SKM-1 treated with dmso at 0.1 percent for 144 hours (cell line): ENCODE results near the gene LTA4H.
A peak's percentile ranks its signal among the peaks of the same experiment; 100 is the strongest.

ENCODE experiments used
- DNase-seq: peaks from one replicate; lab custom pipeline; 2025; ENCODE audit not compliant: unreplicated experiment; lab: John Stamatoyannopoulos, UW

LTA4H gene

DNA sequence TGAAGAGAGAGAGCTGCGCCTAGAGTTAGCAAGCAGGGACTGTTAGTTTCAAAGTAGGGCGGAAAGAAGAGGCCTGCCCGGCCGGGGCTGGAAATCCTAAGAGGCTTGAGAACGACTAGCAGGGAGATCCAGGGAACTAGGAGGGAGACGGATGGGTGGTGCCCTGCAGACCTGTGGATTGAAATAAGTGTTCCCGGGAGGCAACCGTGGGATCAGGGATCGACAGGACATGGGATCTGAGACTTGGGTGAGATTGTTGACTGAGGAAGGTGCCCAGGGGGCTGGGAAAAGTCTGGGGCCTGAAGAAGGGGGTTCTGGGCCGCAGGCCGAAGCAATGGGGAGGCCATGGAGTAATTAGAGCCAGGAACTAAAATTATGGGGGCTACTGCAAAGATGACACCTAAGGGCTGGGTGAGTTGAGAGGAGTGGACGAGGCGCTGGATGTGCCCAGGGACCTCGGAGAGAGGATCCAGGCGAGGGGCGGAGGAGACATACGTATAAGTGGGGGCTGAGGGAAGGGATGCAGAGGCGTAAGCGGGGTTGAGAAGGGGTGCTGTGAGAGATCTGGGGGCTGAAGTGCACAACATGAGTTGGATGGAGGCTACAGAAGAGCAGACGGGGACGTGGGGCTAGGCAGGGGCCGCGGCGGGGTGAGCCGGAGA is 635 bp downstream of the LTA4H start:
- no peak for DNase-seq

DNA sequence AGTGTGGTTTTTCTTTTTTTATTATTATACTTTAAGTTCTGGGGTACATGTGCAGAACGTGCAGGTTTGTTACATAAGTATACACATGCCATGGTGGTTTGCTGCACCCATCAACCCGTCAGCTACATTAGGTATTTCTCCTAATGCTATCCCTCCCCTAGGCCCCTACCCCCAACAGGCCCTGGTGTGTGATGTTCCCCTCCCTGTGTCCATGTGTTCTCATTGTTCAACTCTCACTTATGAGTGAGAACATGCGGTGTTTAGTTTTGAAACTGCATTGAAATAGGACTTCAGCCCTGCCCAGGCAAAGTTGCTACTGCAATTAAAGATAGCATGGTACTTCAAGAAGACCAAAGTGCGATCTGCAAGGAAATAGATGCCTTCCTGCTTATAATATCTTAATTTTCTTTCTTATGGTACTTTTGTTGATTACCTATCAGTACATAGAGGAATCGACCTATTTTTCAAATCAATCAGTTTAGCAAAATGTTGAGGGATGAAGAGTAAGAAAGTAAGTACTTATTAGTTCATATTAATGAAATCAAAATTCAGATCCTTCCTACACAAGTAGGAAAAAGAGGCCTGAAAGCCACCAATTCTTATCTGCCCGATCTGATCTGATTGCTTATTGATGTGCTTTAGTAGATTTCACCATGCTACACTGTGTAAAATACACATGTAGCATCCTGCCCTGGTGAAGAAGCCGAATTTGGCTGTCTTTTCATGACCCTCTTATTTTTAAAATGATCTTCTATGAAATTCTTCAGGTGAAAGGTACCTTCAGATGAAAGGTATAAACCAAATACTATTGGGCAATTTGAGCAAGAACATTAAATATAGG is 1.6 kb downstream of the LTA4H start:
- no peak for DNase-seq

DNA sequence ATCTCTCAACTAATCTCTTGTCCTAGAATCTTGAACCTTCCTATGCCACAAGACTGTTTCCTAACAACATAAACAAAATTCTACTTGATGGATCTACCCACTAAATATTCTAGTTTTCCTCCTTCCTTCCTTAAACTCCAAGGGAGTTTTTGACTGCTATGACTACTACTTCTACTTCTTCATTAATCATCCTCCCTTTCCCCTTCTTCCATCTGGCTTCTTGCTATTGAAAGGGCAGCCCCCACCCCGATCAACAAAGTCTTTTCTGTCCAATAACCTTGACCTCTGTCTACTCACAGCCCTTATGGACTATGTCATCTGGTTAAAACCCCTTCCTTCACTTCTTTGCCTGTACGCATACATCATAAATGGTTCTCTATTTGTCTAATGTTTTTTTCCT is 5.6 kb downstream of the LTA4H start:
- DNase-seq = no peak

DNA sequence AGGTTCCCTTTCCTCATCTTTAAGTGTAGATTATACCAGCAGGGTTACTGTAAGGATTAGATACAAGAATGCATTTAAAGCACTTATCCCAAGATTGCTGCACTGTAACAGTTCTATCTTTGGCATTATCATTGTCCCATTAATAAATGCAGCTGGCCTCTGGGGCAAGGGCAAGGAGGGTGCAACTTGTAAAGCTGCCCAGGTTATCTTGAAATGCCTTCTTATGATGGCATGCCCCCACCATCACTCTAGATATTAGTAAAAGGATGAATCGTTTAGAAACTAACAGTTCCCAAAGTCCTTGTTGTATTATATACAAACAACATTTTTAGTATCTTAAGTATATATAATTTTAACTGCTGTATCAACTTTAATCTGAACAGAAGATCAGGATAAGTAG is 6.8 kb downstream of the LTA4H start:
- no peak for DNase-seq

DNA sequence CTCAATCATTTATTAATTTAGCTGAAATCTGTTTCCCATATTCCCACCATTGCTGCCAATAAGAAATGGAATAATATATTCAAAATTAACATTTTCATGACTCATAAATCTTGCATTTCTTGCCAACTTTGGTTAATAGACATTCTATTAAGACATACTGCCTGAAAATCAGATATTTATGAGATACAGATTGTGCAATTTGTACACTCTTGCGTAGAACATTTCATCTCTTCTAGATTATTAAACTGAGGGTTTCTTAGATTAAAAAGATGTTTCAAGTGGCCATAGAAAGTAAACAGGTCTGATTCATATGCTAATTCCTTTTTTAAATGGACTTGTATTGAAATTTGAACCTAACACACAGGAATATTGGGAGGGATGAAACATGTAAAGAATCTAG is 9.1 kb downstream of the LTA4H start:
- no peak for DNase-seq

DNA sequence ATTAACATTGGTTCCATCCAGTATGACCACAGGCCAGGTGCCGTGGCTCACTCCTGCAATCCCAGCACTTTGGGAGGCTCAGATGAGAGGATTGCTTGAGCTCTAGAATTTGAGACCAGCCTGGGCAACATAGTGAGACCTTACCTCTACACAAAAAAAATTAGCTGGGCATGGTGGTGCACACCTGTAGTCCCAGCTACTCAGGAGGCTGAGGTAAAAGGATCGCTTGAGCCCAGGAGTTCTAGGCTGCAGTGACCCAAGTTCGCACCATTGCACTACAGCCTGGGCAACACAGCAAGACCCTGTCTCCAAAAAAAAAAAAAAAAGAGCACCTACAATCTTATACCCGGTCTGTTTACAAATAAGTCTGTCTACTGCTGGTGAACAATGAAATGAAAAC is 9.9 kb downstream of the LTA4H start:
- no peak for DNase-seq

DNA sequence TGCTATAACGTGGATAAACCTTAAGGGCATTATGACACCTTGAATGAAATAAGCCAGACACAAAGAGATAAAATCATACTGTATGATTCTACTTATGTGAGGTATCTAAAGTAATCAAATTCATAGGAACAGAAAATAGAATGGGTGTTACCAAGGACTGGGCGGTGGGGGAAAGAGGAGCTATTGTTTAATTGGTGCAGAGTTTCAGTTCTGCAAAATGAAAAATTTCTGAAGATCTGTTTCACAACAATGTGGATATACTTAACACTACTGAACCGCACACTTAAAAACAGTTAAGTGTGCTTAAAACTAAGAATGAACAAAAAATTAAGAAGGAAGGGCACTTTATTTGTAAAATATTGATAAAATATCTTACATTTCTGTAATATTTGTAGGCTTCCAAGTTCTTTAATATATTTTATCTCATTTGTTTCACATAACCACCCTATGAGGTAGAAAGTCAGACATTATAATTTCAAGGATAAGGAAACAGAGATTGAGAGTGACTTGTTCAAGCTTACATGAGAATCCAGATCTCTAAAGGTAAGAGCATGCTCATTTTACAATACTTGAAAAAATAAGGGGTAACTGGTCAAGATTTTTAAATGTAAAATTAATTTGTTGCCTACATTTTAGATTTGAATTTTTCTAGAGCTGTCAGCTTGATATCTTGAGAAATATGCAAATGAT is 14.9 kb downstream of the LTA4H start:
- DNase-seq = peak; percentile 19

DNA sequence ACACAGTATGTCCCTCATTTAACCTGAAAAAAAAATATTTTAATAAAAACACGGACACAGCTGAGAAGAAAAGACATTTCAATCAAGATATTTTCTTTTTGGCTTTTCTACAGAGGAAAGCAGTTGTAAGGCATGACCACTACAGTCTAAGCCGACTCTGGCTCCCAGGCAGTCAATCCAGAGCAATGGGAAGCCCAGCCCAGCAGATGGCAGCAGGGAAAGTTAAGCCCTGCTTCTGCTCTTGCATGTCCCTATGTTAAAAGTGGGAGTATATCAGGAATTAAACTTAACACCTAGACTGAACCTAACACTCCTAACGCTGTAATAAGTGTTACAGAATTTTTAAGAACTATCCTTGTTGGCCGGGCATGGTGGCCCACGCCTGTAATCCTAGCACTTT is 19.7 kb downstream of the LTA4H start:
- no peak for DNase-seq

DNA sequence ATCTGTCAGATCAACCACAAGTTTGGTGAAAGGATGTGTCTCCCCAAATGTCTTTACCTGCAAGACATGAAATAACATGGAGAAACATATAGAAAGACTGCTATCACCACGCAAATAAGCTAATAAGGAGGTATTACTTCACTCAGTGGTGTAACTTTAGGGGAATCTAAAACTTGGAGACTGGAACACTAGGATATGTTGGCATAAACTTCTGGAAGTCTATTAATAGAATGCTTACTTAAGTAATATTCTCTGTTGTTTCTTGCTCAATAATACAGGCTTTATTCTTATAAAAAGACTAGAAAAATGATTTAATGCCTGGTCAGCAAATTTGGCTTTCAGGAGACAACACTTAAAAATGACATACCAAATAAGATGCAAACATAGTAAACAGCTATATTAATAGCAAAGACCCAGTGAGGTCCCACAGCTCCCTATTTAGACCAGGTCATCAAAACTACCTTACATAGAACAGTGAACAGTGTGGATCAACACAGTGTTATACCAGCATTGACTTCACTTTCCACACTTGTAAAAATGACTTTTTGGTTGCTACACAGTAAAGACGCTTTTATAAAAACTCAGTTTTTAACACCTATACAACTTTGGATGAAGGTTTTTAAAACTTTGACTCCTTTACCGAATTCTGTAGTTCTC is 20.3 kb downstream of the LTA4H start:
- DNase-seq = no peak

DNA sequence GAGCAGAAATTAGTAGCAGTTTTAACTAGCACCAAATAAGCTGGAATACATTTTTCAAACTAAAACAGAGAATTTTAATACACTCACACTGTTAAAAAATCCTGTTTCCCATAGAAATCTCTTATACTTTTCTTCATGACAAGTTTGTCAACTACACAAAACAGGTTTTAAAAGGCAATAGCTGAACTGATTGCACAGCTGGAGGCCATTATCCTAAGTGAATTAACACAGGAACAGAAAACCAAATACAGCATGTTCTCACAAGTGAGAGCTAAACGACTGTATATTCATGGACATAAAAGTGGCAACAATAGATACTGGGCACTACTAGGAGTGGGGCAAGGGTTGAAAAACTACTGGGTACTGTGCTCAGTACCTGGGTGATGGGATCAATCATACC is 27.7 kb downstream of the LTA4H start:
- no peak for DNase-seq

DNA sequence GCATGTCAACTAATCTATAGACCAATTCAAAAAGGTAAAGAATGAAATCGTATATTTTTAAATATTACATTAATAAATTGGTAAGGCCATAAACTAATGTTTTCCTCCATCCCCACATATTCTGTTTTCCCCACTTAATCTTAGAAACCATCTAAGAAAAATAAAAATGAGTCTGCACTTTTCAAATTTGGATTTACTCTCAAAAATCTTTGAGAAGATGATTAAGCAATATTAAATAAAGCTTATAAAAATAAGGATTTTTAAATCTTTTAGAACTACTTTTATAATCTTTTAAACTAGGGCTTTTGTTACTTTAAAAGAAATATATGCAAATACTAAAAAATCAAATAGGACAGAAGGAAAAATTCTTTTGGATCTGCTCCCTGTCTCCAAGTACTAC is 28.7 kb downstream of the LTA4H start:
- DNase-seq = no peak

DNA sequence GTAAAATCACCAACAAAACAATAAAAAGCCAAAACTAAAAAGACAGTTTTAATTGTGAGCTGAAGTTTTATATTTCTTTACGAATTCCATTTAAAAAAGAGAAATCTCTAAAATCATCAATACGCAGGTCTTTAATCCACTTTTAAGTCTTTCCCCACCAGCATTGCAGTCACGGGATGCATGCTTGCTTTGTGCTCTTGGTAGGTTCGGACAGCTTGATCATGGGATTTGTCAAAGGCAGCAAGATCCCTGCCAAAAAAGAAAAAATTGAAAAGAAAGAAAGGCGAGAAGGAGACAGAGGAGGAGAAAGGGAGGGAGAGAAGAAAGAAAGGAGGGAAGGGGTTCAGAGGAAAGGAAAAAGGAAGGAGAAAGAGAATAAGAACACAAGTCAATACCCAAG is 34.5 kb downstream of the LTA4H start:
- no peak for DNase-seq

DNA sequence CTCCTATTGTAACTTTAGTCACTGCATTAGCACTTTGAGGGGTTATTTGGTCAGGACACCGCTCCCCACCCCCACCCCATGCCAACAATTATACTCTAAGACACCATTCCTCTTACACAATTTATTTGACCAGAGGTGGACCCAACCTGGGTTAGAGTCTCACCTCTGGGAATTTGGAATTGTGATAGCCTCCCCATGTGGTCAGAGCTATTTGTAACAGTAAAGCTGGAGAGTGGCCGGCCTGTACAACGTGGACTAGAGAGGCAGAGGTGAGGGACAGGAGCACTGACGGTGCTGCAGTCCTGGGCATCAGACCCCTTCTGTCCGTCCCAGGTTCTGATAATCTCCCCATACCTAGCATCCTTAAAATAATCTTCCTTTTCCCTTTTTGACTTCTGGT is 35.9 kb downstream of the LTA4H start:
- no peak for DNase-seq

DNA sequence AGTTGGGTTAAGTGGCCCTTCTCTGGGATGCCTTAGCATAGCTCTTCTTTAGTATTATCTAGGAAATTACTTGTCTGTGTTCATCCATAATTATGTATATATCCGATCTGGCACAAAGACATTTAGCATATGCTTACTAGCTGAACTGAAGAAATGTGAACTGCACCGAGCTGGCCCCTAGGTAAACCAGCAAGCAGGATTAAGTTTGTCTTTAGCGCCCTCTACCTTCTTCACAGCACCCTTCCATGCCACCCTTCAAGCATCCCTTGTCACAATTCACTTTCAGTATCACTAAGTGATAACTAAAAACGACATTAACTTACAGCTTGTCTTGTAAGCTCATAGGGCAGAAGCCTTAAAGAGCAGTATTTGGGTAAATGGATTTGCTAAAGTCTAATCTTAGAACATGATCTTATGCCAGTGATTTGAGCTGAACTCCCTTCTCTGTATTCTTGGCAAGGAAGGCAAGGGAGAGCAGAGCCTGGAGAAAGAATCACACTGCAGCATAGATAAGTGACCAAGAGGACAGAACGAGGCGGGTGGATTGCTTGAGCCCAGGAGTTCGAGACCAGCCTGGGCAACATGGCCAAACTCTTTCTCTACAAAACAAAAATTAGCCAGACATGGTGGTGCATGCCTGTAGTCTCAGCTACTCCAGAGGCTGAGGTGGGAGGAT is 36.6 kb downstream of the LTA4H start:
- DNase-seq = peak; percentile 34

DNA sequence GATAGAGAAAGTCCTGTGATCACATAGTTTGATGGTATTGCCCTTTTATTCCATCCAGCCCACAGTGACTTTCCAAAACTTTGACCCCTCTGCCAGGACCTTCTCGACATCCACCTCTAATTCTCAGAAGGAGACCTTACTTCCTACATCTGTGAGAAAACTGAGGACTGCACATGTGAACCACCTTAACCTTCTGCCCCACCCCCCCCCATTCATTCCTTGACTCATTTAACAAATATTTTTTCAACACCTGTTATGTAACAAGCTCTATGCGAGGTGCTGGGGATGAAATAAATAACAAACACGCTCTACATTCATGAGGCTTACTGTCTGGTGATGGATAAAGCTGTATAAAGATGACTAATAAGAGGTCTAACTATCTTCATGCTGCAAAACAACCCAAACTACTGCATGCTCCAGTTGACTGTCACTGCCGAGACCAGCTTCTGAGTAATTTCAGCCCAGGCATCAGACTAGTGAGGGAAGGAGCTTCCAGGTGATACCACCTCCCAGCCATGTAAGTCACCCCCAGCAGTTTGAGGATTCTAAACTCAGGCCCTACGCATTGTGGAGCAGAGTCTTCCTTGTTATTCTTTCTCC is 37.4 kb downstream of the LTA4H start:
- DNase-seq = no peak

DNA sequence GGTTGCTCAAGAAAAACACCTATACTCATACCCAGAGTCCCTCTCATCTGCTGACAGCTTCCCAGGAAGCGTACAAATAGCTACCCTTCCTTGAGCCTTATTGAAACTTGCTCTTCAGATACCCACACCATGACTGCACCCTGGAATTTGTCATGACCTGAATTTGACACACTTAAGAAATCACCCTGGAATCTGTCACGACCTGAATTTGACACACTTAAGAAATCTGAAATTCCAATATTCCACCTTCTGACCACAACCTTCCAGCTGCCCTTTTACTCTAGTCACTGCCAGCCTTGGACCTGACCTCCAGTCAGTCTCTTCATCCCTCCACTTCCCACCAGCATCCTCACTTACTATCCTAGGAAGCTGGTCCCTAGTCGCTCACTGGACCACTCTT is 38.1 kb downstream of the LTA4H start:
- DNase-seq = no peak

DNA sequence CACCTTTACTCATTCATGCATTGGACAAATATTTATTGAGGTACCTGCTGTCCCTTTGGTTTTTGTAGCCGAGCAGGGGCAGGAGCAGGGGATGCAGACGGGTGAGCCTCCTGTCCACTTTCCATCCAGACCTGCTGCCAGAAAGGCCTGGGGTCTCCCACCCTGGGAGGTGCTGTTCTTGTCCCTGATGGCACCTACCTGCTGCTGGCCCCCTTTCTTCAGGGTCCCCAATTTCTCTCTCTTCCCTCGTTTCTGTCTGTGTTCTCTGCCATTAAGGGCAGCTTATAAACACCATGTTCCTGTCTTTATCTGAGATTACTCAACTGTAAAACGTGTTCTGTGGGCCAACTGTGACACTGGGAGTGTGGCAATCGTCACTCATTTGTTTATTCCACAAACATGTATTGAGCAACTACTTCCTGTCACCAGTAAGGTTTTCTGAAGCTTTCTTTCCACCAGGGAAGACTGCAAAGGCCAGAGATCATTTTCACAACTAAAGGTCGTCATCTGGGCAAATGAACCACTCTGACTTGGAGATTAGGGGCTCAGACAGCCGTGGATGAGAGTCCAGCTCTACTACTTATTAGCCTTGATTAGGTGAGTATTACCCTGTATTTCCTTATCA is 39.2 kb downstream of the LTA4H start, which contains the start of gene HAL:
HAL (minus strand) TSS at position 311 of the 625 bp plus-strand sequence. CDS start 434 bp downstream, outside the sequence.
- peak; percentile 57 for DNase-seq

DNA sequence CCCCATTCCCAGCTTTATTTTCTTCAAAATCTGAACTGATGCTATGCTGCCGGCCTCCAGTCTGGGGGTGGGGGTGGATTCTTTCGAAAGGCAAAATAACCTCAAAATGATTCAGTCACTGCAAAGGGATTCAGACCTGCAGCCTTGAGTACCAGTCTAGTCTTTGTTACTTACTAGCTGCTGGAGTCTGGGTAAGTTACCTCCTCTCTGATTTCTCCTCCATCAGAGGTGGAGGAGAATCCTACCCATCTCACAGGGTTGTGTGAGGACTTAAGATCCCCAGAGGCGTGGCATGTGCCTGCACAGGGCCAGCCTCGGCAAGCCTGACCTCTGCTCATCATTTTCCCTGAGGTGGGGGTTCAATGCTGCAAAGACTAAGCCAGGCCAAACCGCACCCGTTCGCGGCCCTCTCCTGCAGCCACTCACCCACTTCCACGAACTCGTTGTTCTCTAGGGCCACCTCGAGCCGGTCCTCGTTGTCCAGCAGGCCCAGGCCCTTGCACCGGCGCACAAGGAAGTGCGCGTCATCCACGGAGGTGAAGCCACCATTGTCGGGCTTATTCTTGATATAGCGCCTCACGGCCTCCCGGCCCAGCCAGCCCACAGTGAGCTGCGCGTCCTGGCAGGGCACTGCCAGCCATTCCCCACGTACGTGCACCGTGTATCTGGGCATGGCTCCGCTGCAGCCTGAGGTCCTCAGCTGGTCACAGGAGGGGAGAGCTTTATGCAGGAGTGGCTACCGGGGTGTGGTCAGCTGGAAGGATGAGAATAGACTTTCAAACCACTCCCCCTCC is 40.0 kb downstream of the LTA4H start:
- DNase-seq = no peak

DNA sequence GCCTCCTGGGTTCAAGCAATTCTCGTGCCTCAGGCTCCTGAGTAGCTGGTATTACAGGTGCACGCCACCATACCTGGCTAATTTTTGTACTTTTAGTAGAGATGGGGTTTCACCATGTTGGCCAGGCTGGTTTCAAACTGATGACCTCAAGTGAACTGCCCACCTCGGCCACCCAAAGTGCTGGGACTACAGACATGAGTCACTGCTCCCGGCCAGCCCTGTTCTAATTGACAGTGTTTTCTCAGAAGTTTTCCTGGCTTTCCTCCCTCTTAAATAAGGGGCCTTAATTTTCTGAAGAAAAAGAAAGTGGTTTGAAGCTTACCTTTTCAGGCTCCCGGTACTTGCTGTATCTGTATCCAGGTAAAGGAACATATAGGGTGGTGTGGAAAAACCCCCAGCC is 40.9 kb downstream of the LTA4H start:
- no peak for DNase-seq
